Bronchial epithelial cell (primary cell): ENCODE measurements around the gene RAB19. TPM values are rescaled to one million over a fixed set of nuclear protein-coding genes. Genes with fewer than 3 reads are reported as not detected.

ENCODE experiments used
- DNase-seq: peaks from one replicate; pipeline ENCODE4 v3.0.0-alpha.2; 2010; ENCODE audit warnings: low read depth
- FAIRE-seq: peaks from 2 replicates; lab custom pipeline; 2011; peaks lifted over from hg19 to GRCh38; lab: Jason Lieb, UNC
- H3K27me3 ChIP-seq: 2 replicates; pipeline ENCODE4 v1.5.1; 2011; ENCODE audit warnings: low read length; ENCODE audit not compliant: control insufficient read depth, insufficient read depth
- H3K36me3 ChIP-seq: 2 replicates; pipeline ENCODE4 v1.5.1; 2011; ENCODE audit warnings: low read length; ENCODE audit not compliant: control insufficient read depth, insufficient read depth
- H3K4me3 ChIP-seq: 2 replicates; pipeline ENCODE4 v1.5.1; 2011; ENCODE audit warnings: mild to moderate bottlenecking, low read depth, low read length, control low read depth
- total RNA-seq: library from RNA; depleted of rRNA; stranded (reverse); fragments of >200 nt; gene quantifications from 2 replicates; pipeline ENCODE4 v1.2.1, GENCODE V29; 2014
- TF ChIP-seq, protein P1 (sequence below): IDR thresholded peaks from 2 replicates; pipeline ENCODE4 v1.5.1; 2011; ENCODE audit warnings: mild to moderate bottlenecking, moderate library complexity, low read length, control low read depth, inconsistent platforms; ENCODE audit not compliant: insufficient read depth, severe bottlenecking

Gene RAB19
- total RNA-seq, 1 donor from 2014 or later: not detected

- FAIRE-seq: no peak
- H3K4me3 ChIP-seq: no peak overlapping the region
- peaks cover 17% of the 10 kb centered on the region for H3K36me3 ChIP-seq
- no peaks in the 10 kb centered on the region for H3K27me3 ChIP-seq
- TF ChIP-seq, protein P1, sequence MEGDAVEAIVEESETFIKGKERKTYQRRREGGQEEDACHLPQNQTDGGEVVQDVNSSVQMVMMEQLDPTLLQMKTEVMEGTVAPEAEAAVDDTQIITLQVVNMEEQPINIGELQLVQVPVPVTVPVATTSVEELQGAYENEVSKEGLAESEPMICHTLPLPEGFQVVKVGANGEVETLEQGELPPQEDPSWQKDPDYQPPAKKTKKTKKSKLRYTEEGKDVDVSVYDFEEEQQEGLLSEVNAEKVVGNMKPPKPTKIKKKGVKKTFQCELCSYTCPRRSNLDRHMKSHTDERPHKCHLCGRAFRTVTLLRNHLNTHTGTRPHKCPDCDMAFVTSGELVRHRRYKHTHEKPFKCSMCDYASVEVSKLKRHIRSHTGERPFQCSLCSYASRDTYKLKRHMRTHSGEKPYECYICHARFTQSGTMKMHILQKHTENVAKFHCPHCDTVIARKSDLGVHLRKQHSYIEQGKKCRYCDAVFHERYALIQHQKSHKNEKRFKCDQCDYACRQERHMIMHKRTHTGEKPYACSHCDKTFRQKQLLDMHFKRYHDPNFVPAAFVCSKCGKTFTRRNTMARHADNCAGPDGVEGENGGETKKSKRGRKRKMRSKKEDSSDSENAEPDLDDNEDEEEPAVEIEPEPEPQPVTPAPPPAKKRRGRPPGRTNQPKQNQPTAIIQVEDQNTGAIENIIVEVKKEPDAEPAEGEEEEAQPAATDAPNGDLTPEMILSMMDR: no peak
- no peak for DNase-seq
These were observed 54.3 kb downstream of the RAB19 start for GRCh38 chr7:140458201-140458600.

DNA sequence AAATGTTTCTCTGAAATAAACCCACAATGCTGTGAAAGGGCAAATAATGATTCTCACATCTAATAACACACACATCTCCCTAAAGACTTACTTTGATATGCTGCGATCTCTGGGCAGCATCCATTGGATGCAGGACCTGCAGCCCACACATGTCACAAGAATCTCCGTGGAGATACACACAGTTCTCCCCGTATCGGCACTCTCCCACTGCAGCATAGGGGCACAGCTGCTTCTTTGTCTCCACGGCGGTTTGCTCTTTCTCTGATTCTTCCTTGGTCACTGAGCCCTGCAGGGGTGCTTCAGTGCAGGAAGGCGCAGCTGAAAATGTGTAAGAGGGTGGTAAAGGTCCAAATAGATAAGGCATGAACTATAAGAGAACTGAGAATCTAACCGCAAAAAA lies 55.1 kb downstream of the RAB19 start:
- no peaks in the 10 kb centered on the region for H3K27me3 ChIP-seq
- DNase-seq (no peak), FAIRE-seq (no peak)
- no peak overlapping the region for H3K4me3 ChIP-seq
- TF ChIP-seq, protein P1: no peak
- peaks cover 17% of the 10 kb centered on the region for H3K36me3 ChIP-seq

- peaks cover 8% of the 10 kb centered on the region for H3K36me3 ChIP-seq
- TF ChIP-seq, protein P1: no peak
- FAIRE-seq: no peak
These were observed 59.3 kb downstream of the RAB19 start for GRCh38 chr7:140463111-140463510.

GRCh38 chr7:140475747-140476333 lies 72.0 kb downstream of the RAB19 start:
- no peak for FAIRE-seq
- DNase-seq: peak; percentile 56
- TF ChIP-seq, protein P1: peak; percentile 36

More at GRCh38 chr7:140463111-140463510, 59.3 kb downstream of the RAB19 start:
- H3K27me3 ChIP-seq: no peaks in the 10 kb centered on the region
- no peak for DNase-seq
- H3K4me3 ChIP-seq: no peak overlapping the region

GRCh38 chr7:140476698-140477261 lies 72.9 kb downstream of the RAB19 start:
- TF ChIP-seq, protein P1: no peak
- DNase-seq (no peak), FAIRE-seq (no peak)
- Histone ChIP-seq H3K27me3 (no peaks in the 10 kb centered on the region), H3K36me3 (peaks cover 1% of the 10 kb centered on the region), H3K4me3 (no peak overlapping the region)

More at GRCh38 chr7:140475747-140476333, 72.0 kb downstream of the RAB19 start:
- Histone ChIP-seq H3K4me3 (no peak overlapping the region), H3K36me3 (peaks cover 1% of the 10 kb centered on the region), H3K27me3 (no peaks in the 10 kb centered on the region)

Other genes with a start within 250 kb of the RAB19 start
- 14.7 and 22.1 TPM in 2 replicates for gene KDM7A, start 227.1 kb upstream of the RAB19 start, total RNA-seq
- gene SLC37A3, start 5.5 kb upstream of the RAB19 start, total RNA-seq: 43.9 and 58.7 TPM in 2 replicates
- gene MKRN1, start 75.4 kb downstream of the RAB19 start, total RNA-seq: 93.6 and 99.5 TPM in 2 replicates
- 0.26 TPM in 1 of 2 replicates, not detected in the other for gene DENND2A, start 236.8 kb downstream of the RAB19 start, total RNA-seq